ENCODE data around the gene C2orf49. TPM values are rescaled to one million over a fixed set of nuclear protein-coding genes. Genes with fewer than 3 reads are reported as not detected.

The C2orf49 gene
- total RNA-seq, 1 experiment from 2014 or later: 20.0 TPM

- CTCF ChIA-PET: no interaction called here
- no peak for ATAC-seq
Observed at GRCh38 chr2:105307146-105307545, 30.2 kb upstream of the C2orf49 start.

GRCh38 chr2:105307550-105307949 is 29.8 kb upstream of the C2orf49 start:
- CTCF ChIA-PET: no interaction called here
- no peaks in the 10 kb centered on the region for H3K27me3 ChIP-seq (ENCODE audit: control insufficient read depth, insufficient read depth, low read length)
- H3K27ac ChIP-seq (ENCODE audit: low read length): no peak overlapping the region
- intact Hi-C loops (cut with micrococcal nuclease; ENCODE audit: unreplicated experiment): no loop called here
- DNase-seq (ENCODE audit: low read depth, low spot score): no peak
- POLR2A ChIA-PET: no interaction called here
- H3K4me3 ChIP-seq (ENCODE audit: low read depth in 2 of 2, low read length in 2 of 2): no peak overlapping the region
- H3K4me1 ChIP-seq (ENCODE audit: control insufficient read depth, insufficient read depth, low read length): no peaks in the 10 kb centered on the region
- TF ChIP-seq TCF7L2 (IDR thresholded peaks at IDR 0.05; ENCODE audit: low read depth, low read length) (no peak), SIN3A (IDR thresholded peaks at IDR 0.05; ENCODE audit: borderline replicate concordance, insufficient read depth, low read depth, low read length) (no peak), POLR2AphosphoS5 (IDR thresholded peaks at IDR 0.05; ENCODE audit: low read depth, low read length) (no peak), REST (IDR thresholded peaks at IDR 0.05; ENCODE audit: insufficient read depth in 1 of 2, low read depth in 2 of 2, low read length in 1 of 2) (no peak), CTCF (IDR thresholded peaks at IDR 0.05) (no peak)
- H3K36me3 ChIP-seq (ENCODE audit: control insufficient read depth, insufficient read depth, low read length): no peaks in the 10 kb centered on the region
- no peak for ATAC-seq
- no peaks in the 10 kb centered on the region for H3K9me3 ChIP-seq (ENCODE audit: control insufficient read depth, insufficient read depth, low read depth, low read length)
- no TSS peak for BruUV-seq (replicated peaks)
- in situ Hi-C loops (cut with HindIII; ENCODE audit: low pct_unique_long_range_greater_than_20kb, low sequenced_read_pairs): no loop called here

More at GRCh38 chr2:105307146-105307545, 30.2 kb upstream of the C2orf49 start:
- in situ Hi-C loops (cut with HindIII; ENCODE audit: low pct_unique_long_range_greater_than_20kb, low sequenced_read_pairs): no loop called here
- Histone ChIP-seq H3K9me3 (ENCODE audit: control insufficient read depth, insufficient read depth, low read depth, low read length) (no peaks in the 10 kb centered on the region), H3K4me3 (ENCODE audit: low read depth in 2 of 2, low read length in 2 of 2) (no peak overlapping the region), H3K27ac (ENCODE audit: low read length) (no peak overlapping the region), H3K36me3 (ENCODE audit: control insufficient read depth, insufficient read depth, low read length) (no peaks in the 10 kb centered on the region), H3K27me3 (ENCODE audit: control insufficient read depth, insufficient read depth, low read length) (no peaks in the 10 kb centered on the region), H3K4me1 (ENCODE audit: control insufficient read depth, insufficient read depth, low read length) (no peaks in the 10 kb centered on the region)
- BruUV-seq (replicated peaks): no TSS peak
- TF ChIP-seq POLR2AphosphoS5 (IDR thresholded peaks at IDR 0.05; ENCODE audit: low read depth, low read length): no peak
- TF ChIP-seq REST (IDR thresholded peaks at IDR 0.05; ENCODE audit: insufficient read depth in 1 of 2, low read depth in 2 of 2, low read length in 1 of 2): no peak
- TF ChIP-seq CTCF (IDR thresholded peaks at IDR 0.05): no peak
- TF ChIP-seq SIN3A (IDR thresholded peaks at IDR 0.05; ENCODE audit: borderline replicate concordance, insufficient read depth, low read depth, low read length): no peak
- TF ChIP-seq TCF7L2 (IDR thresholded peaks at IDR 0.05; ENCODE audit: low read depth, low read length): no peak
- POLR2A ChIA-PET: no interaction called here
- intact Hi-C loops (cut with micrococcal nuclease; ENCODE audit: unreplicated experiment): no loop called here
- DNase-seq (ENCODE audit: low read depth, low spot score): no peak

All from Panc1 (cell line).